NCI-H226 (cell line): ENCODE results near the gene PCDHA3.
"Not testable (repeated sequence)": the region's sequence is repeated elsewhere in the genome, so short reads cannot be mapped to it uniquely, and the experiment has no call there.

ENCODE experiments used
- DNase-seq: peaks from one replicate; pipeline ENCODE4 v3.0.0-alpha.2; 2015

PCDHA3 gene

GRCh38 chr5:140821375-140822280 lies 20.8 kb downstream of the PCDHA3 start, which contains the start of gene PCDHA5:
Gene PCDHA5 (plus strand): TSS chr5:140821613.
- no peak for DNase-seq

GRCh38 chr5:140822281-140822629 lies 21.4 kb downstream of the PCDHA3 start:
- no peak for DNase-seq

- DNase-seq: not testable (repeated sequence)
These were observed 22.1 kb downstream of the PCDHA3 start for GRCh38 chr5:140822969-140823368.

- DNase-seq: no peak
These were observed 22.6 kb downstream of the PCDHA3 start for GRCh38 chr5:140823475-140823874.

DNA sequence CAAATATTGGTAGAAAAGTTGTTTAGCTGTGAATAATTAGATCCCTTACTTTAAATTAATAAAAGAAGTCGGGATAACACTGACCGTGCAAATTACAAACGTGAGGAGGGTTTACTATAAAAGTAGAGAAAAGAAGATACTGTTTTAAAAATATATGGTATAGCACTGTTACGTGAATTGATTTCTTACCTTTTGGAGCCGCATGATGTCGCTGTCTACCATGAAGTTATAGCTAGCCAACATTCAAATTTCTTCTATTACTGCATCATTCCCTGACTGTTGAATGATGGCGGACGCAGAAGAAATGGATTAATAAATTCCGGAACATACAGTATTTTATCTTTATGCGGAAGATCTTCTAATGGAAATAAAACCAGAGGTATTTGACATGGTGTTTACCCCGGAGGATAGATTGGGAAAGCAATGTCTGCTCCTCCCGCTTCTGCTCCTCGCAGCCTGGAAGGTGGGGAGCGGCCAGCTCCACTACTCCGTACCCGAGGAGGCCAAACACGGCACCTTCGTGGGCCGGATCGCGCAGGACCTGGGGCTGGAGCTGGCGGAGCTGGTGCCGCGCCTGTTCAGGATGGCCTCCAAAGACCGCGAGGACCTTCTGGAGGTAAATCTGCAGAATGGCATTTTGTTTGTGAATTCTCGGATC lies 27.0 kb downstream of the PCDHA3 start, which contains the start of gene PCDHA6:
Gene PCDHA6, plus strand, starts transcription at position 257 of the 658 bp plus-strand sequence. Its CDS starts 132 bp downstream, at position 389.
- DNase-seq: no peak

GRCh38 chr5:140828362-140828737 lies 27.5 kb downstream of the PCDHA3 start:
- DNase-seq: no peak

- DNase-seq: not testable (repeated sequence)
These were observed 28.9 kb downstream of the PCDHA3 start for GRCh38 chr5:140829511-140830501.

- no peak for DNase-seq
These were observed 33.1 kb downstream of the PCDHA3 start, which contains the start of gene PCDHA7 for GRCh38 chr5:140833993-140834392. Gene PCDHA7 (plus strand): TSS chr5:140834269. CDS start chr5:140834384, 115 bp downstream.

DNA sequence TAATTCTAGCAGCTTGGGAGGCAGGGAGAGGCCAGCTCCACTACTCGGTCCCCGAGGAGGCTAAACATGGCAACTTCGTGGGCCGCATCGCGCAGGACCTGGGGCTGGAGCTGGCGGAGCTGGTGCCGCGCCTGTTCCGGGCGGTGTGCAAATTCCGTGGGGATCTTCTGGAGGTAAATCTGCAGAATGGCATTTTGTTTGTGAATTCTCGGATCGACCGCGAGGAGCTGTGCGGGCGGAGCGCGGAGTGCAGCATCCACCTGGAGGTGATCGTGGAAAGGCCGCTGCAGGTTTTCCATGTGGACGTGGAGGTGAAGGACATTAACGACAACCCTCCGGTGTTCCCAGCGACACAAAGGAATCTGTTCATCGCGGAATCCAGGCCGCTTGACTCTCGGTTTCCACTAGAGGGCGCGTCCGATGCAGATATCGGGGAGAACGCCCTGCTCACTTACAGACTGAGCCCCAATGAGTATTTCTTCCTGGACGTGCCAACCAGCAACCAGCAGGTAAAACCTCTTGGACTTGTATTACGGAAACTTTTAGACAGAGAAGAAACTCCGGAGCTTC lies 33.7 kb downstream of the PCDHA3 start:
- DNase-seq: not testable (repeated sequence)

DNA sequence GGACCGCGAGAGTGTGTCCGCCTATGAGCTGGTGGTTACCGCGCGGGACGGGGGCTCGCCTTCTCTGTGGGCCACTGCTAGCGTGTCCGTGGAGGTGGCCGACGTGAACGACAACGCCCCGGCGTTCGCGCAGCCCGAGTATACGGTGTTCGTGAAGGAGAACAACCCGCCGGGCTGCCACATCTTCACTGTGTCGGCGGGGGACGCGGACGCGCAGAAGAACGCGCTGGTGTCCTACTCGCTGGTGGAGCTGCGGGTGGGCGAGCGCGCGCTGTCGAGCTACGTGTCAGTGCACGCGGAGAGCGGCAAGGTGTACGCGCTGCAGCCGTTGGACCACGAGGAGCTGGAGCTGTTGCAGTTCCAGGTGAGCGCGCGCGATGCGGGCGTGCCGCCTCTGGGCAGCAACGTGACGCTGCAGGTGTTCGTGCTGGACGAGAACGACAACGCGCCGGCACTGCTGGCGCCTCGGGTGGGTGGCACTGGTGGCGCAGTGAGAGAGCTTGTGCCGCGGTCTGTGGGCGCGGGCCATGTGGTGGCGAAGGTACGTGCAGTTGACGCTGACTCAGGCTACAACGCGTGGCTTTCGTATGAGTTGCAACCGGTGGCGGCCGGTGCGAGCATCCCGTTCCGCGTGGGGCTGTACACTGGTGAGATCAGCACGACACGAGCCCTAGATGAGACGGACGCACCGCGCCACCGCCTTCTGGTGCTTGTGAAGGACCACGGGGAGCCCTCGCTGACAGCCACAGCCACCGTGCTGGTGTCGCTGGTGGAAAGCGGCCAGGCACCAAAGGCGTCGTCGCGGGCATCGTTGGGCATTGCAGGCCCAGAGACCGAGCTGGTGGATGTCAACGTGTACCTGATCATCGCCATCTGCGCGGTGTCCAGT lies 35.0 kb downstream of the PCDHA3 start:
- no peak for DNase-seq

- DNase-seq: no peak
These were observed 40.4 kb downstream of the PCDHA3 start, which contains the start of gene PCDHA8 for GRCh38 chr5:140840978-140841962. Gene PCDHA8 (plus strand): TSS chr5:140841187. CDS start chr5:140841322, 135 bp downstream.

- no peak for DNase-seq
These were observed 42.2 kb downstream of the PCDHA3 start for GRCh38 chr5:140842798-140843733.

DNA sequence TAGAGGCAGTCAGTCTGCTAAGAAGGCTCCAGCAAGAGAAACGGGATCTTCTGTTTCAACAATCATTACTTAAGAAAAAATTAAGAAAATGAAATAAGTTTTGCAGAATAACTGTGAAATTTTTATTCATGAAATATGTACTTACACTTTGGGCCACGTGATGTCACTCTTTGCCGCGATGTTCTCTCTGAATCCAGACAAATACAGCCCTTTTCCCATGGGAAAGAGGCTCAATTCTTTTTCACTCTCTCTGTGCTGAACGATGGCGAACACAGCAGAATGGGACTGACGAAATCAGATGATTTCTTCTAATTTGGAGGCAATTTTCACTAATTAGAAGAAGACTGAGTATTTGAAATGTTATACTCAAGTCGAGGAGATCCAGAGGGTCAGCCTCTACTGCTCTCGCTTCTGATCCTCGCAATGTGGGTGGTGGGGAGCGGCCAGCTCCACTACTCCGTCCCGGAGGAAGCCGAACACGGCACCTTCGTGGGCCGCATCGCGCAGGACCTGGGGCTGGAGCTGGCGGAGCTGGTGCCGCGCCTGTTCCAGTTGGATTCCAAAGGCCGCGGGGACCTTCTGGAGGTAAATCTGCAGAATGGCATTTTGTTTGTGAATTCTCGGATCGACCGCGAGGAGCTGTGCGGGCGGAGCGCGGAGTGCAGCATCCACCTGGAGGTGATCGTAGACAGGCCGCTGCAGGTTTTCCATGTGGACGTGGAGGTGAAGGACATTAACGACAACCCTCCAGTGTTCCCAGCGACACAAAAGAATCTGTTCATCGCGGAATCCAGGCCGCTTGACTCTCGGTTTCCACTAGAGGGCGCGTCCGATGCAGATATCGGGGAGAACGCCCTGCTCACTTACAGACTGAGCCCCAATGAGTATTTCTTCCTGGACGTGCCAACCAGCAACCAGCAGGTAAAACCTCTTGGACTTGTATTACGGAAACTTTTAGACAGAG lies 47.6 kb downstream of the PCDHA3 start, which contains the start of gene PCDHA9:
Gene PCDHA9, plus strand, starts transcription at position 244 of the 964 bp plus-strand sequence. Its CDS starts 114 bp downstream, at position 358.
- not testable (repeated sequence) for DNase-seq

- not testable (repeated sequence) for DNase-seq
These were observed 49.2 kb downstream of the PCDHA3 start for GRCh38 chr5:140849831-140850634.
